ENCODE measurements around the gene SERF2.

Gene SERF2

GRCh38 chr15:43749690-43750345 lies 42.3 kb upstream of the SERF2 start:
- Histone ChIP-seq H3K9ac (ENCODE audit: low read depth, low read length, poor library complexity) (no peak overlapping the region), H2BK120ac (ENCODE audit: low read depth, low read length) (no peak overlapping the region), H2AFZ (ENCODE audit: low read length) (no peak overlapping the region), H3K36me3 (replicated peaks in 1 of 2; ENCODE audit: control insufficient read depth in 2 of 2, insufficient read depth in 2 of 2, low read length in 2 of 2) (peaks cover 9 to 61% of the 10 kb centered on the region in 2 donors), H3K18ac (ENCODE audit: low read length) (no peak overlapping the region), H2BK5ac (ENCODE audit: low read length) (no peak overlapping the region), H4K8ac (ENCODE audit: low read depth, low read length) (no peak overlapping the region), H3K4me3 (ENCODE audit: low read length in 2 of 2) (no peak overlapping the region), H3K27me3 (ENCODE audit: control insufficient read depth in 3 of 3, insufficient read depth in 3 of 3, low read depth in 1 of 3, low read length in 3 of 3) (no peaks in the 10 kb centered on the region), H2BK15ac (ENCODE audit: low read length) (no peak overlapping the region), H3K4me1 (ENCODE audit: control insufficient read depth in 2 of 2, insufficient read depth in 1 of 2, low read depth in 1 of 2, low read length in 2 of 2) (peaks cover 0 to 3% of the 10 kb centered on the region in 2 donors), H3K27ac (replicated peaks; ENCODE audit: low read length) (no peak overlapping the region), H3K9me3 (replicated peaks in 1 of 2; ENCODE audit: control insufficient read depth in 2 of 2, insufficient read depth in 1 of 2, low read depth in 1 of 2, low read length in 2 of 2) (no peaks in the 10 kb centered on the region), H3K23ac (ENCODE audit: low read depth, low read length, poor library complexity) (no peak overlapping the region), H2BK12ac (ENCODE audit: low read length) (no peak overlapping the region), H3K79me1 (ENCODE audit: low read depth, low read length) (peaks cover 3% of the 10 kb centered on the region), H4K91ac (ENCODE audit: low read depth, low read length, poor library complexity) (no peak overlapping the region), H3K4me2 (ENCODE audit: insufficient read depth, low read length, poor library complexity, severe bottlenecking) (no peak overlapping the region), H3K4ac (ENCODE audit: low read length) (no peak overlapping the region), H2AK5ac (ENCODE audit: low read depth, low read length) (no peak overlapping the region), H3K14ac (ENCODE audit: low read length) (no peak overlapping the region)
- no peak for DNase-seq (ENCODE audit: low spot score)
- WGBS, 2 donors (ENCODE audit: extremely low coverage in 2 of 2, insufficient read length in 2 of 2, insufficient replicate concordance in 1 of 2): no CpG with 5 or more reads among the region's 12 CpGs

- Histone ChIP-seq H3K18ac (ENCODE audit: low read length) (no peak overlapping the region), H2BK12ac (ENCODE audit: low read length) (no peak overlapping the region), H3K27me3 (ENCODE audit: control insufficient read depth in 3 of 3, insufficient read depth in 3 of 3, low read depth in 1 of 3, low read length in 3 of 3) (no peaks in the 10 kb centered on the region), H3K4me3 (ENCODE audit: low read length in 2 of 2) (no peak overlapping the region), H2BK15ac (ENCODE audit: low read length) (no peak overlapping the region), H3K9me3 (replicated peaks in 1 of 2; ENCODE audit: control insufficient read depth in 2 of 2, insufficient read depth in 1 of 2, low read depth in 1 of 2, low read length in 2 of 2) (no peaks in the 10 kb centered on the region), H3K4me2 (ENCODE audit: insufficient read depth, low read length, poor library complexity, severe bottlenecking) (no peak overlapping the region), H2BK120ac (ENCODE audit: low read depth, low read length) (no peak overlapping the region), H3K79me1 (ENCODE audit: low read depth, low read length) (peaks cover 3% of the 10 kb centered on the region), H2AK5ac (ENCODE audit: low read depth, low read length) (no peak overlapping the region), H3K4ac (ENCODE audit: low read length) (no peak overlapping the region), H3K14ac (ENCODE audit: low read length) (no peak overlapping the region), H2AFZ (ENCODE audit: low read length) (no peak overlapping the region), H3K36me3 (replicated peaks in 1 of 2; ENCODE audit: control insufficient read depth in 2 of 2, insufficient read depth in 2 of 2, low read length in 2 of 2) (peaks cover 9 to 82% of the 10 kb centered on the region in 2 donors), H3K23ac (ENCODE audit: low read depth, low read length, poor library complexity) (no peak overlapping the region), H4K91ac (ENCODE audit: low read depth, low read length, poor library complexity) (no peak overlapping the region), H2BK5ac (ENCODE audit: low read length) (no peak overlapping the region), H4K8ac (ENCODE audit: low read depth, low read length) (no peak overlapping the region), H3K27ac (replicated peaks; ENCODE audit: low read length) (no peak overlapping the region), H3K4me1 (ENCODE audit: control insufficient read depth in 2 of 2, insufficient read depth in 1 of 2, low read depth in 1 of 2, low read length in 2 of 2) (peaks cover 0 to 3% of the 10 kb centered on the region in 2 donors), H3K9ac (ENCODE audit: low read depth, low read length, poor library complexity) (no peak overlapping the region)
- WGBS, 2 donors (ENCODE audit: extremely low coverage in 2 of 2, insufficient read length in 2 of 2, insufficient replicate concordance in 1 of 2): no CpG with 5 or more reads among the region's 6 CpGs
- no peak for DNase-seq (ENCODE audit: low spot score)
Measured at GRCh38 chr15:43751885-43752284, 40.2 kb upstream of the SERF2 start.

- H3K79me1 ChIP-seq (ENCODE audit: low read depth, low read length): no peaks in the 10 kb centered on the region
- H4K91ac ChIP-seq (ENCODE audit: low read depth, low read length, poor library complexity): no peak overlapping the region
- no peak overlapping the region for H3K18ac ChIP-seq (ENCODE audit: low read length)
- no peak overlapping the region for H2AFZ ChIP-seq (ENCODE audit: low read length)
- no peak overlapping the region for H3K4me2 ChIP-seq (ENCODE audit: insufficient read depth, low read length, poor library complexity, severe bottlenecking)
- H3K4me3 ChIP-seq (ENCODE audit: low read length in 2 of 2): no peak overlapping the region
- H3K9me3 ChIP-seq (replicated peaks in 1 of 2; ENCODE audit: control insufficient read depth in 2 of 2, insufficient read depth in 1 of 2, low read depth in 1 of 2, low read length in 2 of 2): no peaks in the 10 kb centered on the region
- no peaks in the 10 kb centered on the region for H3K4me1 ChIP-seq (ENCODE audit: control insufficient read depth in 2 of 2, insufficient read depth in 1 of 2, low read depth in 1 of 2, low read length in 2 of 2)
- H3K9ac ChIP-seq (ENCODE audit: low read depth, low read length, poor library complexity): no peak overlapping the region
- H2BK15ac ChIP-seq (ENCODE audit: low read length): no peak overlapping the region
- no peak overlapping the region for H2BK120ac ChIP-seq (ENCODE audit: low read depth, low read length)
- H3K27ac ChIP-seq (replicated peaks; ENCODE audit: low read length): no peak overlapping the region
- H3K36me3 ChIP-seq (replicated peaks in 1 of 2; ENCODE audit: control insufficient read depth in 2 of 2, insufficient read depth in 2 of 2, low read length in 2 of 2): peaks cover 21 to 97% of the 10 kb centered on the region in 2 donors
- no peak overlapping the region for H4K8ac ChIP-seq (ENCODE audit: low read depth, low read length)
- H2AK5ac ChIP-seq (ENCODE audit: low read depth, low read length): no peak overlapping the region
- H3K27me3 ChIP-seq (ENCODE audit: control insufficient read depth in 3 of 3, insufficient read depth in 3 of 3, low read depth in 1 of 3, low read length in 3 of 3): no peaks in the 10 kb centered on the region
- no peak overlapping the region for H2BK12ac ChIP-seq (ENCODE audit: low read length)
- WGBS, 2 donors (ENCODE audit: extremely low coverage in 2 of 2, insufficient read length in 2 of 2, insufficient replicate concordance in 1 of 2): no CpG with 5 or more reads among the region's 6 CpGs
- H2BK5ac ChIP-seq (ENCODE audit: low read length): no peak overlapping the region
- H3K23ac ChIP-seq (ENCODE audit: low read depth, low read length, poor library complexity): no peak overlapping the region
- no peak overlapping the region for H3K4ac ChIP-seq (ENCODE audit: low read length)
- no peak overlapping the region for H3K14ac ChIP-seq (ENCODE audit: low read length)
- no peak for DNase-seq (ENCODE audit: low spot score)
Measured at GRCh38 chr15:43762824-43763223, 29.3 kb upstream of the SERF2 start.

GRCh38 chr15:43763819-43764446 lies 28.2 kb upstream of the SERF2 start:
- Histone ChIP-seq H3K27ac (replicated peaks; ENCODE audit: low read length) (no peak overlapping the region), H3K27me3 (ENCODE audit: control insufficient read depth in 3 of 3, insufficient read depth in 3 of 3, low read depth in 1 of 3, low read length in 3 of 3) (no peaks in the 10 kb centered on the region), H3K18ac (ENCODE audit: low read length) (no peak overlapping the region), H3K79me1 (ENCODE audit: low read depth, low read length) (no peaks in the 10 kb centered on the region), H3K36me3 (replicated peaks in 1 of 2; ENCODE audit: control insufficient read depth in 2 of 2, insufficient read depth in 2 of 2, low read length in 2 of 2) (peaks cover 22 to 98% of the 10 kb centered on the region in 2 donors), H2AFZ (ENCODE audit: low read length) (no peak overlapping the region), H2AK5ac (ENCODE audit: low read depth, low read length) (no peak overlapping the region), H2BK15ac (ENCODE audit: low read length) (no peak overlapping the region), H3K9me3 (replicated peaks in 1 of 2; ENCODE audit: control insufficient read depth in 2 of 2, insufficient read depth in 1 of 2, low read depth in 1 of 2, low read length in 2 of 2) (no peaks in the 10 kb centered on the region), H3K4me2 (ENCODE audit: insufficient read depth, low read length, poor library complexity, severe bottlenecking) (no peak overlapping the region), H4K8ac (ENCODE audit: low read depth, low read length) (no peak overlapping the region), H2BK5ac (ENCODE audit: low read length) (no peak overlapping the region), H2BK12ac (ENCODE audit: low read length) (no peak overlapping the region), H3K9ac (ENCODE audit: low read depth, low read length, poor library complexity) (no peak overlapping the region), H3K14ac (ENCODE audit: low read length) (no peak overlapping the region), H3K4ac (ENCODE audit: low read length) (no peak overlapping the region), H2BK120ac (ENCODE audit: low read depth, low read length) (no peak overlapping the region), H3K4me3 (ENCODE audit: low read length in 2 of 2) (no peak overlapping the region), H3K4me1 (ENCODE audit: control insufficient read depth in 2 of 2, insufficient read depth in 1 of 2, low read depth in 1 of 2, low read length in 2 of 2) (no peaks in the 10 kb centered on the region), H4K91ac (ENCODE audit: low read depth, low read length, poor library complexity) (no peak overlapping the region), H3K23ac (ENCODE audit: low read depth, low read length, poor library complexity) (no peak overlapping the region)
- DNase-seq (ENCODE audit: low spot score): no peak
- WGBS, 2 donors (ENCODE audit: extremely low coverage in 2 of 2, insufficient read length in 2 of 2, insufficient replicate concordance in 1 of 2): no CpG with 5 or more reads among the region's 2 CpGs
